Lower leg skin (tissue), 3 donors: Measurements from ENCODE around the gene TRAK1.

Experiments used
- POLR2A ChIP-seq, 2 donors: fragments of 450-650 bp; IDR thresholded peaks; one replicate each; pipeline ENCODE4 v1.6.1; 2016 to 2017; ENCODE audit warnings: antibody characterized with exemption in 2 of 2, mild to moderate bottlenecking in 1 of 2, moderate library complexity in 1 of 2
- TF ChIP-seq, protein P1 (sequence below), 3 donors: fragments of 450-650 bp; IDR thresholded peaks; one replicate each; pipeline ENCODE4 v1.5.1; 2016; ENCODE audit warnings: antibody characterized with exemption in 3 of 3, mild to moderate bottlenecking in 3 of 3, moderate library complexity in 2 of 3

DNA sequence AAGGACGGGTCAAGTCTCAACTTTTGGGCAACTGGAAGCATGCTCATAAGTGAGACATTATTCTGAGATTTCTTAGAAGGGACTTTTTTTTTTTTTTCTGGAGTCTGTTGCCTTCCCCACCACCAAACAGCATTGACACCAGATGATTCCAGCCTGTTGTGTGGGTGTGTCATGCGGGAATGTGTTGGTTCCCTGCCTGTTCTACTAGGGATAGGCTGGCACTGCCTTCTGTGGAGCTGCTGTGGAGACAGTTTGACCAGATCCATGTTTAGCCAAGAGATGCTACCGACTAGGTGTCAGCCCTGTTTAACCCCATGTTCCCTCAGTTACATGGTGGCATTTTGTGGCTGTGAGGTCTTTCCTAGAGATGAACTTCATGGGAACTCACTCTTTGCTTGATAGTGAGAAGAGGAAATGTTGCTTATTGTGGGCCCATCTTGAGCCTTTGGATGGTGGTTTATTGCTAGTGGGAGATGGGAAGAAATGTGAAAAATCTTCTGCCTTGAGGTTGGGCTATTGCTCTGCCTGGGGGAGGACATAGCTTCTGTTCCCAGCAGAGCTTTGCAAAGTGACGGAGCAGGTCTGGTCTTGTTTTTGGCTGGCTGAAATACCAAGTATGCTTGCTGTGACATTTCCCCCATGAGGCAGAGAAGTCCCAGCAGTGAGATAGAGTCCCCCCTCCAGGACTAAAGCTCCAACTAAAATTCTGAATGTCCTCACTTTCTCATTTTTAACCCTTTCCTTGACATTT, 31.3 kb downstream of the TRAK1 start:
- TF ChIP-seq POLR2A (IDR thresholded peaks at IDR 0.05): no peak
- TF ChIP-seq, protein P1, sequence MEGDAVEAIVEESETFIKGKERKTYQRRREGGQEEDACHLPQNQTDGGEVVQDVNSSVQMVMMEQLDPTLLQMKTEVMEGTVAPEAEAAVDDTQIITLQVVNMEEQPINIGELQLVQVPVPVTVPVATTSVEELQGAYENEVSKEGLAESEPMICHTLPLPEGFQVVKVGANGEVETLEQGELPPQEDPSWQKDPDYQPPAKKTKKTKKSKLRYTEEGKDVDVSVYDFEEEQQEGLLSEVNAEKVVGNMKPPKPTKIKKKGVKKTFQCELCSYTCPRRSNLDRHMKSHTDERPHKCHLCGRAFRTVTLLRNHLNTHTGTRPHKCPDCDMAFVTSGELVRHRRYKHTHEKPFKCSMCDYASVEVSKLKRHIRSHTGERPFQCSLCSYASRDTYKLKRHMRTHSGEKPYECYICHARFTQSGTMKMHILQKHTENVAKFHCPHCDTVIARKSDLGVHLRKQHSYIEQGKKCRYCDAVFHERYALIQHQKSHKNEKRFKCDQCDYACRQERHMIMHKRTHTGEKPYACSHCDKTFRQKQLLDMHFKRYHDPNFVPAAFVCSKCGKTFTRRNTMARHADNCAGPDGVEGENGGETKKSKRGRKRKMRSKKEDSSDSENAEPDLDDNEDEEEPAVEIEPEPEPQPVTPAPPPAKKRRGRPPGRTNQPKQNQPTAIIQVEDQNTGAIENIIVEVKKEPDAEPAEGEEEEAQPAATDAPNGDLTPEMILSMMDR (IDR thresholded peaks at IDR 0.05): no peak
